K562 (cell line): Measurements from ENCODE around the gene DDX41. TPM values are rescaled to one million over a fixed set of nuclear protein-coding genes. Genes with fewer than 3 reads are reported as not detected.

Experiments
- ARID4B ChIP-seq: sonication (generic); formaldehyde crosslinking; IDR thresholded peaks from 2 replicates; pipeline ENCODE4 v1.8.0; 2022; ENCODE audit warnings: mild to moderate bottlenecking, missing genetic modification reagents
- CBFA2T3 ChIP-seq: fragments of 450-650 bp; IDR thresholded peaks from 2 replicates; pipeline ENCODE4 v1.6.1; 2017
- DPF2 ChIP-seq: fragments of 450-650 bp; IDR thresholded peaks from 2 replicates; pipeline ENCODE4 v1.6.1; 2016
- ELF4 ChIP-seq: fragments of 450-650 bp; formaldehyde crosslinking; IDR thresholded peaks from 2 replicates; pipeline ENCODE4 v1.4.0; 2022; ENCODE audit warnings: missing genetic modification characterization
- ESRRB ChIP-seq: fragments of 250-450 bp; sonication (Bioruptor Pico); IDR thresholded peaks from 2 replicates; pipeline ENCODE4 v1.5.0; 2020; ENCODE audit warnings: mild to moderate bottlenecking, moderate library complexity, borderline replicate concordance
- GABPA ChIP-seq: fragments of 200-800 bp; sonication (Bioruptor generic); conservative IDR thresholded peaks from 2 replicates; pipeline ENCODE4 v1.6.1; 2016; ENCODE audit warnings: low read depth, missing genetic modification characterization, missing compliant biosample characterization
- MGA ChIP-seq: fragments of 450-650 bp; IDR thresholded peaks from 2 replicates; pipeline ENCODE4 v1.6.1; 2016; ENCODE audit warnings: mild to moderate bottlenecking, moderate library complexity
- NRF1 ChIP-seq, 2 experiments: fragments of 450-650 bp; IDR thresholded peaks in 1 of 2; conservative IDR thresholded peaks in 1 of 2; 2 replicates each; pipeline ENCODE4 v1.6.1; 2014; ENCODE audit warnings: mild to moderate bottlenecking in 2 of 2
- VEZF1 ChIP-seq: fragments of 200-800 bp; sonication (Bioruptor generic); IDR thresholded peaks from 2 replicates; pipeline ENCODE4 v1.6.1; 2017; ENCODE audit warnings: missing genetic modification characterization, missing compliant biosample characterization
- XRCC5 ChIP-seq: fragments of 200-400 bp; formaldehyde crosslinking; IDR thresholded peaks from 2 replicates; pipeline ENCODE4 v1.6.1; 2017; ENCODE audit warnings: low read depth, mild to moderate bottlenecking, low read length
- ZNF785 ChIP-seq: fragments of 250-450 bp; sonication (Bioruptor Pico); IDR thresholded peaks from 2 replicates; pipeline ENCODE4 v1.4.0; 2020; ENCODE audit warnings: mild to moderate bottlenecking
- polyA plus RNA-seq, 8 experiments: library from polyadenylated mRNA; depleted of rRNA in 4 of 8; stranded (reverse) in 5 of 8; unstranded in 3 of 8; fragments of >200 nt; fragmentation: Nextera tagmentation in 2 of 8; fragmentation: Illumina TruSeq in 1 of 8; extraction: Ambion mirVana in 2 of 8; extraction: Trizol in 1 of 8; gene quantifications; 2 replicates each; pipeline versions ENCODE4 v1.2.1 to v1.2.3, GENCODE V29; 2011 to 2014; ENCODE audit warnings: inconsistent platforms in 1 of 8, missing spikeins in 1 of 8
- total RNA-seq, 7 experiments: library from RNA; depleted of rRNA in 6 of 7; stranded (reverse); fragments of >200 nt in 6 of 7; fragmentation: Illumina TruSeq in 2 of 7; extraction: Trizol in 2 of 7; gene quantifications; 2 replicates each; pipeline versions ENCODE4 v1.2.1 to v1.2.3, GENCODE V29; 2011 to 2021; ENCODE audit warnings: low replicate concordance in 1 of 7

DDX41 gene
- total and polyA plus RNA-seq, 9 of the 15 experiments (the other 6 are each of a cell fraction or from before 2014, with no cell fraction given), result 38.2 to 284 (median 116) TPM

- peak; percentile 52; the same call in 1 of the 2 replicates for TF ChIP-seq MGA
- no peak for TF ChIP-seq XRCC5
- peak; percentile 48 for TF ChIP-seq CBFA2T3
- TF ChIP-seq ELF4 (CRISPR knock-in tag), result no peak
- peak; percentile 45 for TF ChIP-seq VEZF1 (CRISPR knock-in tag)
- TF ChIP-seq GABPA (tag), result peak; percentile 40; the same call in 1 of the 2 replicates
- 0 out of 2 replicates have a peak, but pooled peaks have one; percentile 7 for TF ChIP-seq ARID4B (CRISPR knock-in tag)
- peak; percentile 84 to 86 for TF ChIP-seq NRF1 (conservative IDR thresholded peaks at IDR 0.05 in 1 of 2, IDR thresholded peaks at IDR 0.05 in 1 of 2)
- no peak for TF ChIP-seq ZNF785 (CRISPR knock-in tag)
- no peak for TF ChIP-seq ESRRB
- TF ChIP-seq DPF2, result no peak
These were observed 7.3 kb downstream of the DDX41 start, which contains the start of gene DOK3 (continued) for GRCh38 chr5:177509381-177509951.
